K562 (cell line): ENCODE results near the gene NUDT14. TPM values are rescaled to one million over a fixed set of nuclear protein-coding genes. Genes with fewer than 3 reads are reported as not detected.
A peak's percentile ranks its signal among the peaks of the same experiment; 100 is the strongest.

Source experiments
- ATAC-seq: fragments of 200-7000 bp; cut with Tn5 transposase; 3 replicates; pipeline ENCODE4 v1.9.1; 2020; ENCODE audit warnings: moderate library complexity
- BruUV-seq: library from RNA; stranded (reverse); fragments of 400-500 nt; replicated peaks from 2 replicates; lab custom pipeline; 2021; lab: Mats Ljungman, UMichigan
- CTCF ChIA-PET: fragments of 300-600 bp; formaldehyde crosslinking; extraction: SDS; loops from one replicate; lab custom pipeline; 2021; ENCODE audit warnings: low intra/inter-chr PET ratio; lab: Yijun Ruan, JAX
- POLR2A ChIA-PET: fragments of 300-600, 350-650 bp; sonication (Branson Sonifier 250); formaldehyde crosslinking; extraction: SDS; loops from one replicate; lab custom pipeline; 2021; ENCODE audit warnings: antibody characterized with exemption, inconsistent platforms; lab: Yijun Ruan, JAX
- DNase-seq, 4 experiments: peaks; one replicate each; pipeline versions ENCODE4 v3.0.0 to v3.0.0-alpha.2; 2011 to 2018; ENCODE audit warnings: low spot score in 3 of 4, mixed read lengths in 3 of 4; ENCODE audit errors: extremely low read depth in 1 of 4
- FAIRE-seq: peaks from 2 replicates; lab custom pipeline; 2011; peaks lifted over from hg19 to GRCh38; lab: Jason Lieb, UNC
- H2AFZ ChIP-seq: 2 replicates; pipeline ENCODE4 v1.6.0; 2011; ENCODE audit warnings: low read depth, low read length, control low read depth, inconsistent platforms
- H3K27ac ChIP-seq: fragments of 200-600 bp; 3 replicates; pipeline ENCODE4 v1.8.0; 2011; ENCODE audit warnings: low read depth, mild to moderate bottlenecking, control low read depth, inconsistent platforms, low read length, moderate library complexity, mixed read lengths; ENCODE audit errors: extremely low read depth
- H3K27me3 ChIP-seq, 2 experiments: fragments of 300-600 bp in 1 of 2; 2 replicates in 1 of 2; 3 replicates in 1 of 2; pipeline versions ENCODE4 v1.6.0 to v1.8.0; 2011; ENCODE audit warnings: inconsistent platforms in 2 of 2, low read length in 2 of 2, mild to moderate bottlenecking in 1 of 2, mixed read lengths in 1 of 2, moderate library complexity in 1 of 2; ENCODE audit not compliant: control insufficient read depth in 2 of 2, insufficient read depth in 2 of 2
- H3K36me3 ChIP-seq: fragments of 300-600 bp; 3 replicates; pipeline ENCODE4 v1.8.0; 2011; ENCODE audit warnings: mild to moderate bottlenecking, low read length, inconsistent platforms; ENCODE audit not compliant: control insufficient read depth, insufficient read depth
- H3K4me1 ChIP-seq, 2 experiments: fragments of 200-600 bp in 1 of 2; replicated peaks in 1 of 2; 2 replicates in 1 of 2; 3 replicates in 1 of 2; pipeline versions ENCODE4 v1.5.1 to v1.8.0; 2011; ENCODE audit warnings: inconsistent platforms in 2 of 2, low read length in 2 of 2, mild to moderate bottlenecking in 1 of 2, mixed read lengths in 1 of 2, moderate library complexity in 1 of 2; ENCODE audit not compliant: control insufficient read depth in 2 of 2, insufficient read depth in 2 of 2
- H3K4me2 ChIP-seq: 2 replicates; pipeline ENCODE4 v1.6.1; 2011; ENCODE audit warnings: low read length, control low read depth, inconsistent platforms, mixed read lengths; ENCODE audit not compliant: insufficient read depth
- H3K4me3 ChIP-seq: fragments of 200-600 bp; sonication (generic), shearing (Covaris generic); 2 replicates; pipeline ENCODE4 v1.5.1; 2016; ENCODE audit warnings: control low read depth, inconsistent platforms
- H3K79me2 ChIP-seq: fragments of 200-600 bp; 3 replicates; pipeline ENCODE4 v1.8.0; 2011; ENCODE audit warnings: low read length, inconsistent platforms; ENCODE audit not compliant: control insufficient read depth, insufficient read depth
- H3K9ac ChIP-seq, 2 experiments: 2 replicates each; pipeline versions ENCODE4 v1.6.0 to v1.6.1; 2011; ENCODE audit warnings: low read depth in 2 of 2, low read length in 2 of 2, control low read depth in 1 of 2, inconsistent platforms in 1 of 2, mild to moderate bottlenecking in 1 of 2, mixed read lengths in 1 of 2; ENCODE audit not compliant: insufficient read depth in 1 of 2
- H3K9me1 ChIP-seq: one replicate; pipeline ENCODE4 v1.6.0; 2011; ENCODE audit warnings: inconsistent platforms, mild to moderate bottlenecking, low read length, moderate library complexity; ENCODE audit not compliant: control insufficient read depth, insufficient read depth
- H3K9me3 ChIP-seq: replicated peaks from 2 replicates; pipeline ENCODE4 v1.5.1; 2011; ENCODE audit warnings: low read depth, low read length, inconsistent platforms; ENCODE audit not compliant: control insufficient read depth, insufficient read depth
- H4K20me1 ChIP-seq: replicated peaks from 2 replicates; pipeline ENCODE4 v1.6.1; 2011; ENCODE audit warnings: low read length, inconsistent platforms, mixed read lengths; ENCODE audit not compliant: control insufficient read depth, insufficient read depth
- WGBS: fragments of 100-300 bp; shearing (Covaris generic); methylation state at CpG from one replicate; pipeline ENCODE4 v1.1.6; 2016; ENCODE audit warnings: low coverage, mixed read lengths; ENCODE audit not compliant: insufficient coverage; ENCODE audit errors: missing lambda C conversion rate; 5-methylcytosine and 5-hydroxymethylcytosine counted together
- in situ Hi-C: fragments of 300-500 bp; cut with MboI; formaldehyde crosslinking; loops from 4 replicates; pipeline ENCODE4 v1.15.0; 2018; ENCODE audit warnings: inconsistent platforms, mixed read lengths
- intact Hi-C: fragments of 100-400 bp; cut with micrococcal nuclease; formaldehyde crosslinking; loops from 2 replicates; pipeline ENCODE4 v1.14.2; 2022
- polyA plus RNA-seq, 8 experiments: library from polyadenylated mRNA; depleted of rRNA in 4 of 8; stranded (reverse) in 5 of 8; unstranded in 3 of 8; fragments of >200 nt; fragmentation: Nextera tagmentation in 2 of 8; fragmentation: Illumina TruSeq in 1 of 8; extraction: Ambion mirVana in 2 of 8; extraction: Trizol in 1 of 8; gene quantifications; 2 replicates each; pipeline versions ENCODE4 v1.2.1 to v1.2.3, GENCODE V29; 2011 to 2014; ENCODE audit warnings: inconsistent platforms in 1 of 8, missing spikeins in 1 of 8
- total RNA-seq, 7 experiments: library from RNA; depleted of rRNA in 6 of 7; stranded (reverse); fragments of >200 nt in 6 of 7; fragmentation: Illumina TruSeq in 2 of 7; extraction: Trizol in 2 of 7; gene quantifications; 2 replicates each; pipeline versions ENCODE4 v1.2.1 to v1.2.3, GENCODE V29; 2011 to 2021; ENCODE audit warnings: low replicate concordance in 1 of 7
- TF ChIP-seq, protein P1 (sequence below): fragments of 200-800 bp; sonication (Bioruptor generic); IDR thresholded peaks from 2 replicates; pipeline ENCODE4 v1.6.1; 2017; ENCODE audit warnings: missing genetic modification characterization, missing compliant biosample characterization
- TF ChIP-seq, protein P2 (sequence below): fragments of 150-350 bp; IDR thresholded peaks from 2 replicates; pipeline ENCODE4 v1.6.1; 2014; ENCODE audit warnings: low read depth, mild to moderate bottlenecking, low read length, borderline replicate concordance

The NUDT14 gene
- total and polyA plus RNA-seq, 9 of the 15 experiments (the other 6 are each of a cell fraction or from before 2014, with no cell fraction given) = 0.14 to 16.3 (median 8.2) TPM

- ATAC-seq (peak; percentile 41), FAIRE-seq (no peak)
- in situ Hi-C loops = no loop called here
- peaks cover 7% of the 10 kb centered on the region; the same call in 1 of the 2 replicates for H4K20me1 ChIP-seq
- no peaks in the 10 kb centered on the region for H3K79me2 ChIP-seq
- no peaks in the 10 kb centered on the region for H3K27me3 ChIP-seq
- peaks cover 0 to 51% of the 10 kb centered on the region in 2 experiments; a peak in 2 of 5 replicates for H3K4me1 ChIP-seq
- H3K9me1 ChIP-seq = no peaks in the 10 kb centered on the region
- no peaks in the 10 kb centered on the region for H3K9me3 ChIP-seq
- CTCF ChIA-PET = no interaction called here
- no peak overlapping the region for H3K27ac ChIP-seq
- H3K36me3 ChIP-seq = peaks cover 4% of the 10 kb centered on the region; the same call in 1 of the 3 replicates
- no peak overlapping the region for H3K9ac ChIP-seq
- no TSS peak for BruUV-seq
- WGBS = 83% methylated on average over 9 of the region's 25 CpGs
- H2AFZ ChIP-seq = no peak overlapping the region
- TF ChIP-seq, protein P1, sequence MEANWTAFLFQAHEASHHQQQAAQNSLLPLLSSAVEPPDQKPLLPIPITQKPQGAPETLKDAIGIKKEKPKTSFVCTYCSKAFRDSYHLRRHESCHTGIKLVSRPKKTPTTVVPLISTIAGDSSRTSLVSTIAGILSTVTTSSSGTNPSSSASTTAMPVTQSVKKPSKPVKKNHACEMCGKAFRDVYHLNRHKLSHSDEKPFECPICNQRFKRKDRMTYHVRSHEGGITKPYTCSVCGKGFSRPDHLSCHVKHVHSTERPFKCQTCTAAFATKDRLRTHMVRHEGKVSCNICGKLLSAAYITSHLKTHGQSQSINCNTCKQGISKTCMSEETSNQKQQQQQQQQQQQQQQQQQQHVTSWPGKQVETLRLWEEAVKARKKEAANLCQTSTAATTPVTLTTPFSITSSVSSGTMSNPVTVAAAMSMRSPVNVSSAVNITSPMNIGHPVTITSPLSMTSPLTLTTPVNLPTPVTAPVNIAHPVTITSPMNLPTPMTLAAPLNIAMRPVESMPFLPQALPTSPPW (CRISPR knock-in tag) = peak; percentile 12; the same call in 1 of the 2 replicates
- TF ChIP-seq, protein P2, sequence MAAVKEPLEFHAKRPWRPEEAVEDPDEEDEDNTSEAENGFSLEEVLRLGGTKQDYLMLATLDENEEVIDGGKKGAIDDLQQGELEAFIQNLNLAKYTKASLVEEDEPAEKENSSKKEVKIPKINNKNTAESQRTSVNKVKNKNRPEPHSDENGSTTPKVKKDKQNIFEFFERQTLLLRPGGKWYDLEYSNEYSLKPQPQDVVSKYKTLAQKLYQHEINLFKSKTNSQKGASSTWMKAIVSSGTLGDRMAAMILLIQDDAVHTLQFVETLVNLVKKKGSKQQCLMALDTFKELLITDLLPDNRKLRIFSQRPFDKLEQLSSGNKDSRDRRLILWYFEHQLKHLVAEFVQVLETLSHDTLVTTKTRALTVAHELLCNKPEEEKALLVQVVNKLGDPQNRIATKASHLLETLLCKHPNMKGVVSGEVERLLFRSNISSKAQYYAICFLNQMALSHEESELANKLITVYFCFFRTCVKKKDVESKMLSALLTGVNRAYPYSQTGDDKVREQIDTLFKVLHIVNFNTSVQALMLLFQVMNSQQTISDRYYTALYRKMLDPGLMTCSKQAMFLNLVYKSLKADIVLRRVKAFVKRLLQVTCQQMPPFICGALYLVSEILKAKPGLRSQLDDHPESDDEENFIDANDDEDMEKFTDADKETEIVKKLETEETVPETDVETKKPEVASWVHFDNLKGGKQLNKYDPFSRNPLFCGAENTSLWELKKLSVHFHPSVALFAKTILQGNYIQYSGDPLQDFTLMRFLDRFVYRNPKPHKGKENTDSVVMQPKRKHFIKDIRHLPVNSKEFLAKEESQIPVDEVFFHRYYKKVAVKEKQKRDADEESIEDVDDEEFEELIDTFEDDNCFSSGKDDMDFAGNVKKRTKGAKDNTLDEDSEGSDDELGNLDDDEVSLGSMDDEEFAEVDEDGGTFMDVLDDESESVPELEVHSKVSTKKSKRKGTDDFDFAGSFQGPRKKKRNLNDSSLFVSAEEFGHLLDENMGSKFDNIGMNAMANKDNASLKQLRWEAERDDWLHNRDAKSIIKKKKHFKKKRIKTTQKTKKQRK = no peak
- TF ChIP-seq, all 486 proteins: peak for 1
- peak in 3 of 4 experiments; percentile 37 to 60 (median 60) for DNase-seq
- POLR2A ChIA-PET = no interaction called here
- no peak overlapping the region for H3K4me3 ChIP-seq
- H3K4me2 ChIP-seq = no peak overlapping the region
- intact Hi-C loops = loop anchor here (1.0 kb wide), 1 partner anchor 144 kb away; no protein-coding TSS in a partner anchor
Observed at GRCh38 chr14:105207996-105208737, 27.1 kb upstream of the NUDT14 start.
